Transverse colon (tissue), 4 donors: ENCODE results near the gene NTNG1. TPM values are rescaled to one million over a fixed set of nuclear protein-coding genes. Genes with fewer than 3 reads are reported as not detected.

ENCODE experiments used
- DNase-seq: peaks from one replicate; pipeline ENCODE4 v3.0.0-alpha.2; 2019
- H3K27ac ChIP-seq, 4 donors: fragments of 200-600 bp; sonication (generic); 2 replicates each; pipeline ENCODE4 v1.5.1; 2016 to 2018; ENCODE audit warnings: inconsistent platforms in 4 of 4
- H3K27me3 ChIP-seq: fragments of 200-600 bp; sonication (generic); 2 replicates; pipeline ENCODE4 v1.5.1; 2017; ENCODE audit warnings: inconsistent platforms
- H3K36me3 ChIP-seq, 4 donors: fragments of 200-600 bp; sonication (generic); 2 replicates each; pipeline ENCODE4 v1.5.1; 2017 to 2019; ENCODE audit warnings: inconsistent platforms in 4 of 4
- H3K4me1 ChIP-seq, 4 donors: fragments of 200-600 bp; sonication (generic); 2 replicates each; pipeline ENCODE4 v1.5.1; 2017 to 2020; ENCODE audit warnings: inconsistent platforms in 4 of 4
- H3K4me3 ChIP-seq, 4 donors: fragments of 200-600 bp; sonication (generic); 1 replicate in 1 of 4; 2 replicates in 3 of 4; pipeline versions ENCODE4 v1.5.1 to v1.6.1; 2017 to 2019; ENCODE audit warnings: inconsistent platforms in 4 of 4
- H3K9me3 ChIP-seq, 2 donors: fragments of 200-600 bp; sonication (generic); 2 replicates each; pipeline ENCODE4 v1.5.1; 2017 to 2019; ENCODE audit warnings: inconsistent platforms in 2 of 2
- EP300 ChIP-seq: sonication (generic); formaldehyde crosslinking; IDR thresholded peaks from one replicate; pipeline ENCODE4 v1.6.1; 2017; ENCODE audit warnings: antibody characterized with exemption, low read depth
- POLR2A ChIP-seq: fragments of 450-650 bp; IDR thresholded peaks from one replicate; pipeline ENCODE4 v1.6.1; 2016; ENCODE audit warnings: antibody characterized with exemption, mild to moderate bottlenecking, moderate library complexity
- POLR2AphosphoS5 ChIP-seq, 3 donors: sonication (generic); formaldehyde crosslinking; IDR thresholded peaks; one replicate each; pipeline ENCODE4 v1.6.1; 2016; ENCODE audit warnings: antibody characterized with exemption in 3 of 3
- WGBS, 2 donors: methylation state at CpG; one replicate each; pipeline ENCODE4 v1.1.5; 2018; ENCODE audit warnings: low coverage in 1 of 2; 5-methylcytosine and 5-hydroxymethylcytosine counted together
- in situ Hi-C, 4 donors: fragments of 200-750 bp; cut with MboI; loops; one replicate each; pipeline versions ENCODE4 v1.15.0 to v1.15.1; 2017; ENCODE audit warnings: low sequenced_read_pairs in 3 of 4, low pct_ligation_motif_present in 1 of 4, low pct_unique_long_range_greater_than_20kb in 1 of 4
- intact Hi-C: fragments of 100-400 bp; cut with DNase I; formaldehyde crosslinking; loops from one replicate; pipeline ENCODE4 v1.15.1; 2023; ENCODE audit warnings: low total_unique reads
- total RNA-seq, 4 donors: library from RNA; depleted of rRNA; stranded (reverse); fragments of >200 nt; gene quantifications; one replicate each; pipeline ENCODE4 v1.1.0, GENCODE V29; 2016
- TF ChIP-seq, protein P1 (sequence below), 5 experiments: fragments of 200-600 bp in 3 of 5; fragments of 450-650 bp in 2 of 5; sonication (generic) in 3 of 5; IDR thresholded peaks; 1 replicate in 2 of 5; 2 replicates in 3 of 5; pipeline ENCODE4 v1.5.1; 2016 to 2017; ENCODE audit warnings: antibody characterized with exemption in 5 of 5, inconsistent platforms in 3 of 5, mild to moderate bottlenecking in 2 of 5, moderate library complexity in 1 of 5

NTNG1 gene
- total RNA-seq, 4 donors from 2014 or later = 1.8 to 6.4 (median 3.5) TPM; not detected in 1

DNA sequence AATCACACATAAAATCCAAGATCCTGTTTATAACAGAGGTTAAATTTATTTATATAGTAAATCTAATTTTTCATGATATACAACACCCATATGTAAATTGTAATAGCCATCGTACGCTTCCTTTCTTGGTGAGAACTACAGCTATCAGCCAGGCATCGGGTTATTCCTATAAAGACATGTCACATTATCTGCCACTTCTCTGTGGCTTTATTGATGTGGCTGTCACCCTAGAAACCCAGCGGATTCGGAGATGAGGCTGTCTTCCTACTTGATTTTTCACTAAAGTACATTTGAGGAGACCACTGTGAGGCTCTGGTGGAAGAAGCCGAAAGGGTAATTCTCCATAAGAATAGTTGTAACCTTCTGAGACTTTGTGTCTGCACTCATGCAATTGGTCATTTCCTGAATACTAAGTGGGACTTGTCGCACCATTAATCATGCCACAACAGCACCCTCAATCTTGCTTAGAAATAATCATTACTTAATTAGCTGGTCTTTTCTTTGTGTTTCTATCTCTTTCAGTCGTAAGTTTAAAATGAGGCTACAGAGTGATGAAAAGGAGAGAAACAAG is 106.0 kb downstream of the NTNG1 start:
- Histone ChIP-seq H3K4me1 (no peaks in the 10 kb centered on the region), H3K36me3 (no peaks in the 10 kb centered on the region), H3K27ac (no peak overlapping the region), H3K9me3 (no peaks in the 10 kb centered on the region), H3K4me3 (no peak overlapping the region), H3K27me3 (no peaks in the 10 kb centered on the region)
- 56 to 66% methylated on average over 5 to 8 of the region's 8 CpGs for WGBS, 2 donors
- in situ Hi-C loops (no loop called here), intact Hi-C loops (no loop called here)
- no peak for DNase-seq
- TF ChIP-seq POLR2A (no peak), EP300 (no peak), POLR2AphosphoS5 (IDR thresholded peaks at IDR 0.05) (no peak)
- TF ChIP-seq, protein P1, sequence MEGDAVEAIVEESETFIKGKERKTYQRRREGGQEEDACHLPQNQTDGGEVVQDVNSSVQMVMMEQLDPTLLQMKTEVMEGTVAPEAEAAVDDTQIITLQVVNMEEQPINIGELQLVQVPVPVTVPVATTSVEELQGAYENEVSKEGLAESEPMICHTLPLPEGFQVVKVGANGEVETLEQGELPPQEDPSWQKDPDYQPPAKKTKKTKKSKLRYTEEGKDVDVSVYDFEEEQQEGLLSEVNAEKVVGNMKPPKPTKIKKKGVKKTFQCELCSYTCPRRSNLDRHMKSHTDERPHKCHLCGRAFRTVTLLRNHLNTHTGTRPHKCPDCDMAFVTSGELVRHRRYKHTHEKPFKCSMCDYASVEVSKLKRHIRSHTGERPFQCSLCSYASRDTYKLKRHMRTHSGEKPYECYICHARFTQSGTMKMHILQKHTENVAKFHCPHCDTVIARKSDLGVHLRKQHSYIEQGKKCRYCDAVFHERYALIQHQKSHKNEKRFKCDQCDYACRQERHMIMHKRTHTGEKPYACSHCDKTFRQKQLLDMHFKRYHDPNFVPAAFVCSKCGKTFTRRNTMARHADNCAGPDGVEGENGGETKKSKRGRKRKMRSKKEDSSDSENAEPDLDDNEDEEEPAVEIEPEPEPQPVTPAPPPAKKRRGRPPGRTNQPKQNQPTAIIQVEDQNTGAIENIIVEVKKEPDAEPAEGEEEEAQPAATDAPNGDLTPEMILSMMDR (IDR thresholded peaks at IDR 0.05) = no peak

DNA sequence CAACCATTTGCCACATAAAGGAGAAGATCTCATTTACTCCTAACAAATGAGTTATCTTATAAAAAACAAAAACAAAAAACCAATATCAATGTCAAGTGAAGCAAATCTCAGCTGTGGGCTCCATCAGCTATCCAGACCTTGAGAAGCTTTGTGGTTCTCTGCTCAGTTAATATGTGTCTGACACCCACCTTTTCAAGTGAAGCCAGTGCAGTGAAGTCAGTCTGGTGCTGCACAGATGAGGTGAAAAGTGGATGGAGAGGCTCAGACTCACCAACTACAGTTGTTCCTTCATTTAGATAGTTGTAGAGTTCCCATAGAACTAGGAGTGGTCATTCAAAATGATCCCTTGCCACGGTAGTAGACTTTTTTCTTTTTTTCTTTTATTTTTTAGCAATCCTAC is 106.8 kb downstream of the NTNG1 start:
- 70 to 71% methylated on average over 1 of the region's 1 CpG for WGBS, 2 donors
- TF ChIP-seq EP300 (no peak), POLR2AphosphoS5 (IDR thresholded peaks at IDR 0.05) (no peak), POLR2A (no peak)
- TF ChIP-seq, protein P1 (IDR thresholded peaks at IDR 0.05) = no peak
- H3K27me3 ChIP-seq = no peaks in the 10 kb centered on the region
- DNase-seq = no peak
- no peak overlapping the region for H3K27ac ChIP-seq
- H3K4me1 ChIP-seq = no peaks in the 10 kb centered on the region
- in situ Hi-C loops = no loop called here
- no peaks in the 10 kb centered on the region for H3K36me3 ChIP-seq
- no peak overlapping the region for H3K4me3 ChIP-seq
- intact Hi-C loops = no loop called here
- no peaks in the 10 kb centered on the region for H3K9me3 ChIP-seq

DNA sequence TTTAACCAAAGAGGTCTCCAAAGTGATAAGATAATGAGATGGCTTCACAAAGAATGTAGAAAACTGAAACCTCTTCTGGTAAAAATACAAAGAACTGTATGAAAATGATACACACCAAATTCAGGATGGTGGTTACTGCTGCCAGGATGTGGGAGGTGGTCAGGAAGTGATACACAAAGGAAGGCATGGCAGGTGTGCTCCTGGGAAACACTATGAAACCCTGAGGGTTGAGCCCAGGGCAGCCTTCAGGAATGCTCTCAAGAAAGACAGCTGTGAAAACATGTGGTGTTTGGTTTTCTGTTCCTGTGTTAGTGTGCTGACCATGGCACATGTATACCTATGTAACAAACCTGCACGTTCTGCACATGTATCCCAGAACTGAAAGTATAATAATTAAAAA is 109.3 kb downstream of the NTNG1 start:
- in situ Hi-C loops (no loop called here), intact Hi-C loops (no loop called here)
- H3K27me3 ChIP-seq = no peaks in the 10 kb centered on the region
- H3K27ac ChIP-seq = no peak overlapping the region
- WGBS, 2 donors = 35 to 40% methylated on average over 1 of the region's 1 CpG
- H3K36me3 ChIP-seq = no peaks in the 10 kb centered on the region
- H3K4me3 ChIP-seq = no peak overlapping the region
- H3K4me1 ChIP-seq = no peaks in the 10 kb centered on the region
- H3K9me3 ChIP-seq = no peaks in the 10 kb centered on the region
- TF ChIP-seq, protein P1 (IDR thresholded peaks at IDR 0.05) = no peak
- TF ChIP-seq POLR2AphosphoS5 (IDR thresholded peaks at IDR 0.05) (no peak), EP300 (no peak), POLR2A (no peak)
- DNase-seq = no peak

DNA sequence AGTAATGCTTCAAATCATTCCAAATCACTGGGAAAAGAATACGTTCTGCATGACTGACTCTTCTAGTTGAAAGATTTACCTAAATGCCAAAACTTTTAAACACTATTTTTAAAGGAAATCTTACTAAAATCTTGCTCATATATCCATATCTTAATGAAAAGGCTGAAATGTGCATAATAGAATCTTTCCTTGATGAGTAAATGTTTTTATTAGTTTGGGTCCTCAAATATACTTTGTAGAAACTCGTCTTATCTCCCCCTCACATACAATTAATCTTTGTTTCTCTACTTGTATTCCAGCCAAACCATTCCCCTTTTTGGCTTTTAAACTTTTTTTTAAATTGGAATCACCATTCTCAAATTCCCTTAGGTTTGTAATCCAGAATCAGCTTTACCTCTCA is 110.2 kb downstream of the NTNG1 start:
- in situ Hi-C loops (no loop called here), intact Hi-C loops (no loop called here)
- Histone ChIP-seq H3K9me3 (no peaks in the 10 kb centered on the region), H3K27ac (no peak overlapping the region), H3K36me3 (no peaks in the 10 kb centered on the region), H3K4me1 (no peaks in the 10 kb centered on the region), H3K4me3 (no peak overlapping the region), H3K27me3 (no peaks in the 10 kb centered on the region)
- TF ChIP-seq, protein P1 (IDR thresholded peaks at IDR 0.05) = no peak
- TF ChIP-seq EP300 = no peak
- TF ChIP-seq POLR2AphosphoS5 (IDR thresholded peaks at IDR 0.05) = no peak
- no peak for TF ChIP-seq POLR2A
- no peak for DNase-seq
- 70 to 76% methylated on average over 2 of the region's 2 CpGs for WGBS, 2 donors
